Activated CD4-positive, alpha-beta T cell treated with anti-CD3 and anti-CD28 coated beads, Interleukin-2, amount 10 ng/mL, durations not matched to agents 24 days and 14 days (primary cell): Measurements from ENCODE around the gene APC2. TPM values are rescaled to one million over a fixed set of nuclear protein-coding genes. Genes with fewer than 3 reads are reported as not detected.
"Not testable (repeated sequence)": the region's sequence is repeated elsewhere in the genome, so short reads cannot be mapped to it uniquely, and the experiment has no call there.

Experiments
- DNase-seq: peaks from one replicate; pipeline ENCODE4 v3.0.0; 2022
- H3K27ac Mint-ChIP-seq: one replicate; pipeline ENCODE4 v1.8.0; 2022; ENCODE audit warnings: mild to moderate bottlenecking, mixed read lengths
- H3K27me3 Mint-ChIP-seq: one replicate; pipeline ENCODE4 v1.8.0; 2022; ENCODE audit warnings: mixed read lengths
- H3K36me3 Mint-ChIP-seq: one replicate; pipeline ENCODE4 v1.8.0; 2022; ENCODE audit warnings: low read depth, mild to moderate bottlenecking, mixed read lengths
- H3K4me1 Mint-ChIP-seq: one replicate; pipeline ENCODE4 v1.8.0; 2021; ENCODE audit warnings: mixed read lengths
- H3K4me3 Mint-ChIP-seq: one replicate; pipeline ENCODE4 v1.8.0; 2022; ENCODE audit warnings: mild to moderate bottlenecking, moderate library complexity, mixed read lengths
- H3K9me3 Mint-ChIP-seq: one replicate; pipeline ENCODE4 v1.8.0; 2021; ENCODE audit warnings: mixed read lengths
- intact Hi-C: fragments of 100-400 bp; cut with micrococcal nuclease; formaldehyde crosslinking; loops from one replicate; pipeline ENCODE4 v1.15.1; 2023
- total RNA-seq: library from RNA; stranded (reverse); gene quantifications from 2 replicates; pipeline ENCODE4 v1.2.3, GENCODE V29; 2022

Gene APC2
- total RNA-seq, 1 donor from 2014 or later = 0.16 TPM

GRCh38 chr19:1473085-1473851 lies 23.3 kb downstream of the APC2 start:
- H3K27me3 Mint-ChIP-seq = peaks cover 6% of the 10 kb centered on the region
- no peak overlapping the region for H3K4me3 Mint-ChIP-seq
- peaks cover 9% of the 10 kb centered on the region for H3K4me1 Mint-ChIP-seq
- no peaks in the 10 kb centered on the region for H3K9me3 Mint-ChIP-seq
- peaks cover 3% of the 10 kb centered on the region for H3K36me3 Mint-ChIP-seq
- intact Hi-C loops = no loop called here
- H3K27ac Mint-ChIP-seq = no peak overlapping the region
- DNase-seq = no peak

GRCh38 chr19:1474011-1474764 lies 24.3 kb downstream of the APC2 start:
- intact Hi-C loops = no loop called here

GRCh38 chr19:1474765-1475351 lies 24.9 kb downstream of the APC2 start:
- H3K4me1 Mint-ChIP-seq = peaks cover 15% of the 10 kb centered on the region
- peaks cover 6% of the 10 kb centered on the region for H3K27me3 Mint-ChIP-seq
- no peak overlapping the region for H3K27ac Mint-ChIP-seq
- DNase-seq = no peak
- intact Hi-C loops = loop anchor here (5.0 kb wide), 2 partner anchors 37 to 38 kb away; partner anchors contain the start of genes ADAMTSL5 and RPS15
- H3K9me3 Mint-ChIP-seq = no peaks in the 10 kb centered on the region
- no peak overlapping the region for H3K4me3 Mint-ChIP-seq
- H3K36me3 Mint-ChIP-seq = peaks cover 6% of the 10 kb centered on the region

More at GRCh38 chr19:1474011-1474764, 24.3 kb downstream of the APC2 start:
- Mint-ChIP-seq H3K9me3 (no peaks in the 10 kb centered on the region), H3K27me3 (peaks cover 6% of the 10 kb centered on the region), H3K4me3 (no peak overlapping the region), H3K4me1 (peaks cover 13% of the 10 kb centered on the region), H3K27ac (no peak overlapping the region), H3K36me3 (peaks cover 5% of the 10 kb centered on the region)
- DNase-seq = no peak

- Mint-ChIP-seq H3K27ac (no peak overlapping the region), H3K4me1 (peaks cover 15% of the 10 kb centered on the region), H3K36me3 (peaks cover 4% of the 10 kb centered on the region), H3K9me3 (no peaks in the 10 kb centered on the region), H3K27me3 (peaks cover 5% of the 10 kb centered on the region), H3K4me3 (no peak overlapping the region)
- no peak for DNase-seq
- intact Hi-C loops = loop anchor here (5.0 kb wide), 2 partner anchors 36 to 39 kb away; partner anchors contain the start of genes ADAMTSL5 and RPS15
Measured at GRCh38 chr19:1475751-1476437, 26.0 kb downstream of the APC2 start.

GRCh38 chr19:1477056-1477455 lies 27.1 kb downstream of the APC2 start:
- H3K4me1 Mint-ChIP-seq = peaks cover 13% of the 10 kb centered on the region
- not testable (repeated sequence) for H3K9me3 Mint-ChIP-seq, DNase-seq, H3K27ac Mint-ChIP-seq, H3K27me3 Mint-ChIP-seq, H3K36me3 Mint-ChIP-seq
- intact Hi-C loops = loop anchor here (5.0 kb wide), 2 partner anchors 35 to 40 kb away; partner anchors contain the start of genes ADAMTSL5 and RPS15
- H3K4me3 Mint-ChIP-seq = peak overlapping the region; percentile 39

GRCh38 chr19:1478934-1479707 lies 29.2 kb downstream of the APC2 start, which contains the start of gene C19orf25:
Gene C19orf25 (minus strand): TSS chr19:1479215. CDS start chr19:1478903, 312 bp downstream.
- Mint-ChIP-seq H3K27ac (peak within 1 kb of the TSS; percentile 96), H3K9me3 (no peaks in the 10 kb centered on the region), H3K27me3 (no peaks in the 10 kb centered on the region), H3K4me3 (peak within 1 kb of the TSS; percentile 96), H3K4me1 (peaks cover 13% of the 10 kb centered on the region), H3K36me3 (peaks cover 4% of the 10 kb centered on the region)
- DNase-seq = peak; percentile 98
- intact Hi-C loops = loop anchor here (1.0 to 5.0 kb wide), 4 partner anchors 11 to 96 kb away; partner anchors contain the start of genes ADAMTSL5, NDUFS7, PCSK4 and RPS15

GRCh38 chr19:1481224-1481892 lies 31.4 kb downstream of the APC2 start:
- DNase-seq = no peak
- H3K27ac Mint-ChIP-seq = no peak overlapping the region
- H3K4me3 Mint-ChIP-seq = no peak overlapping the region
- peaks cover 13% of the 10 kb centered on the region for H3K4me1 Mint-ChIP-seq
- intact Hi-C loops = no loop called here
- peaks cover 4% of the 10 kb centered on the region for H3K36me3 Mint-ChIP-seq
- H3K27me3 Mint-ChIP-seq = no peaks in the 10 kb centered on the region
- no peaks in the 10 kb centered on the region for H3K9me3 Mint-ChIP-seq

- H3K4me3 Mint-ChIP-seq = no peak overlapping the region
- intact Hi-C loops = no loop called here
- H3K27me3 Mint-ChIP-seq = no peaks in the 10 kb centered on the region
- H3K27ac Mint-ChIP-seq = no peak overlapping the region
- H3K36me3 Mint-ChIP-seq = peaks cover 4% of the 10 kb centered on the region
- H3K4me1 Mint-ChIP-seq = peaks cover 13% of the 10 kb centered on the region
- no peak for DNase-seq
- no peaks in the 10 kb centered on the region for H3K9me3 Mint-ChIP-seq
Measured at GRCh38 chr19:1481893-1482360, 32.0 kb downstream of the APC2 start.

- intact Hi-C loops = no loop called here
Measured at GRCh38 chr19:1482361-1483130, 32.6 kb downstream of the APC2 start.

GRCh38 chr19:1483131-1483978 lies 33.4 kb downstream of the APC2 start:
- no peaks in the 10 kb centered on the region for H3K27me3 Mint-ChIP-seq
- no peak overlapping the region for H3K27ac Mint-ChIP-seq
- H3K36me3 Mint-ChIP-seq = peaks cover 3% of the 10 kb centered on the region
- no peaks in the 10 kb centered on the region for H3K9me3 Mint-ChIP-seq
- peaks cover 5% of the 10 kb centered on the region for H3K4me1 Mint-ChIP-seq
- no peak overlapping the region for H3K4me3 Mint-ChIP-seq
- no peak for DNase-seq
- intact Hi-C loops = no loop called here

More at GRCh38 chr19:1482361-1483130, 32.6 kb downstream of the APC2 start:
- peaks cover 11% of the 10 kb centered on the region for H3K4me1 Mint-ChIP-seq
- peaks cover 3% of the 10 kb centered on the region for H3K36me3 Mint-ChIP-seq
- no peak overlapping the region for H3K4me3 Mint-ChIP-seq
- no peak for DNase-seq
- no peak overlapping the region for H3K27ac Mint-ChIP-seq
- H3K27me3 Mint-ChIP-seq = no peaks in the 10 kb centered on the region
- no peaks in the 10 kb centered on the region for H3K9me3 Mint-ChIP-seq

GRCh38 chr19:1483979-1484428 lies 34.1 kb downstream of the APC2 start:
- no peaks in the 10 kb centered on the region for H3K9me3 Mint-ChIP-seq
- H3K4me1 Mint-ChIP-seq = peaks cover 3% of the 10 kb centered on the region
- intact Hi-C loops = no loop called here
- DNase-seq = no peak
- H3K27ac Mint-ChIP-seq = no peak overlapping the region
- no peak overlapping the region for H3K4me3 Mint-ChIP-seq
- H3K27me3 Mint-ChIP-seq = no peaks in the 10 kb centered on the region
- peaks cover 2% of the 10 kb centered on the region for H3K36me3 Mint-ChIP-seq
